ENCODE data around the gene RASSF4. TPM values are rescaled to one million over a fixed set of nuclear protein-coding genes. Genes with fewer than 3 reads are reported as not detected.

The RASSF4 gene
- total and polyA plus RNA-seq, 12 donors: 41.2 to 120 (median 79.9) TPM

DNA sequence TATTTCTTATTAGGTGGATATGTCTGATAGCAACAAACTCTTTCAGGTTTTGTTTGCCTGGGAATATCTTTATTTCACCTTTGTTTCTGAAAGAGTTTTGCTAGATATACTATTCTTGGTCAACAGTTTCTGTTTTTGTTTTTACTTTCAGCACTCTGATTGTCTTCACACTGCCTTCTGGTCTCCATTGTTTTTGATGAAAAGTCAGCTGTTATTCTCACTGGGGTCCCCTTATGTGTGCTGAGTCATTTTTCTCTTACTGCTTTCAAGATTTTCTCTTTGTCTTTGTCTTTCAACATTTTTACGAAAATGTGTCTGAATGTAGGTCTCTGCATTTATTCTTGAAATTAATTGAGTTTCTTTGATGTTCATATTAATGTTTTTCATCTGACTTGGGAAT, 15.2 kb upstream of the RASSF4 start:
- H3K9me3 ChIP-seq: peaks cover 0 to 11% (median 5%) of the 10 kb centered on the region in 11 donors
- H3K4me1 ChIP-seq: peaks cover 6 to 50% (median 32%) of the 10 kb centered on the region in 9 donors
- intact Hi-C loops (cut with DNase I): no loop called here
- TF ChIP-seq, protein P1, sequence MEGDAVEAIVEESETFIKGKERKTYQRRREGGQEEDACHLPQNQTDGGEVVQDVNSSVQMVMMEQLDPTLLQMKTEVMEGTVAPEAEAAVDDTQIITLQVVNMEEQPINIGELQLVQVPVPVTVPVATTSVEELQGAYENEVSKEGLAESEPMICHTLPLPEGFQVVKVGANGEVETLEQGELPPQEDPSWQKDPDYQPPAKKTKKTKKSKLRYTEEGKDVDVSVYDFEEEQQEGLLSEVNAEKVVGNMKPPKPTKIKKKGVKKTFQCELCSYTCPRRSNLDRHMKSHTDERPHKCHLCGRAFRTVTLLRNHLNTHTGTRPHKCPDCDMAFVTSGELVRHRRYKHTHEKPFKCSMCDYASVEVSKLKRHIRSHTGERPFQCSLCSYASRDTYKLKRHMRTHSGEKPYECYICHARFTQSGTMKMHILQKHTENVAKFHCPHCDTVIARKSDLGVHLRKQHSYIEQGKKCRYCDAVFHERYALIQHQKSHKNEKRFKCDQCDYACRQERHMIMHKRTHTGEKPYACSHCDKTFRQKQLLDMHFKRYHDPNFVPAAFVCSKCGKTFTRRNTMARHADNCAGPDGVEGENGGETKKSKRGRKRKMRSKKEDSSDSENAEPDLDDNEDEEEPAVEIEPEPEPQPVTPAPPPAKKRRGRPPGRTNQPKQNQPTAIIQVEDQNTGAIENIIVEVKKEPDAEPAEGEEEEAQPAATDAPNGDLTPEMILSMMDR (IDR thresholded peaks at IDR 0.05): no peak
- no peaks in the 10 kb centered on the region for H3K27me3 ChIP-seq
- no peak for DNase-seq
- H3K4me3 ChIP-seq: no peak overlapping the region
- WGBS, 2 donors: 43 to 92% methylated on average over 1 of the region's 1 CpG
- no peak for ATAC-seq
- no peak overlapping the region for H3K27ac ChIP-seq
- H3K36me3 ChIP-seq: no peaks in the 10 kb centered on the region

DNA sequence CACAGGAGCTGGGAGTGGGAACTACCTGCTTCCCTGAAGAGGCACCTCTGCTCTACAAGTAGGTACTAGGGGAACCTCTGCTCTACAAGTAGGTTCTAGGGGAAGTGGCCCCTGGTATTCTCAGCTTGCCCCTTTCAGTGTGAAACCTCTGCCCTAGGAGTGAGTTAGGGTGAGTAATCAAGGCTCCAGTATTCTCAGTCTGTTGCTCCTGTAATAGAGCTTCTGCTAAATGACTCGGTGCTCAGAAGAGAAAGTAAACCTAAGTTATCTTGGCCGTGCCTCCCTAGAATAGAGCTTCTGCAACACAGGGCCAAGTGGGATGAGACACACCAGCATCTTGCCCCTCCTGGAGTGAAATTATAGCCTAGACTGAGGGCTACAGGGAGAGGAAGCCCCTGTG, 13.4 kb upstream of the RASSF4 start:
- Histone ChIP-seq H3K4me3 (no peak overlapping the region), H3K36me3 (no peaks in the 10 kb centered on the region), H3K27me3 (no peaks in the 10 kb centered on the region), H3K4me1 (peaks cover 9 to 59% (median 43%) of the 10 kb centered on the region in 9 donors), H3K27ac (peak overlapping the region in 5 of 10 donors; percentile 17 to 62 (median 34)), H3K9me3 (peaks cover 0 to 11% (median 5%) of the 10 kb centered on the region in 11 donors)
- intact Hi-C loops (cut with DNase I): no loop called here
- 33 to 38% methylated on average over 2 of the region's 2 CpGs for WGBS, 2 donors
- ATAC-seq (peak in 1 of 8 donors; percentile 47), DNase-seq (no peak)
- TF ChIP-seq, protein P1 (IDR thresholded peaks at IDR 0.05): no peak

DNA sequence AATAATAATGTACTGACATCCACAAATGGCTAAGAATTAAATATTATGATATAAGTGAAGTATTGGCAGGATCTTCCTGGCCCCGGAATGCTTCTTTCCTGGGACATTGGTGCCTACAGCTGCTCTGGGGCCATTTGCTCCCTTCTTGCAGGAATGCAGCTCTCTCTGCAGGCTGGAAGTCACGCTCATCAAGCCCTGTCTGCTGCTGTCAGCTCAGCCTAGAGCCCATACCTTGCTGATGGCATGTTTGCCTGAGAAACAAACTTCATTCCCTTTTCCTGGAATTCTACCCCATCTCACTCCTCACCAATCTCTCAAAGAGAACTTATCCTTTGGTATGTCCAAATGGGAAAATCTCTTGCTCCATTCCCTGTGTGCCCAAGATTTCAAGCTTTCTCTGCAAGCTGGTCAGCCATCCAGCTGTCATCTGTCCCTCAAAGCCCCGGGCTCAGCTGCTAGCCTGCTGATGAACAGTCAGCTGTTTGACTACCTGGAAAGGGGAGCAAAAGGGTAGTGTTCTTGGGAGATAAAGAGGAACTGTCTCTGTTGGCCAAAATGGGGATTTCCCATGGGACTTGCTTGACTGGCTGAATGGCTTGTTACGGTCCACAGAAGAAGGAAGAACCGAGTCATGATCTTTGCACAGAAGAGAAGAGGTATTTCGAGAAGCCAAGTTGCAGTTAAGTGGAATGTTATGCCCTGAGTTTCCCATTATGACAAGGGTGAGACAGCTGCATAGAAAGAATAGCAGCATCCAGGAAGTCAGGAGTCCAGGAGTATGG, 12.0 kb upstream of the RASSF4 start:
- ATAC-seq (peak in 3 of 8 donors; percentile 10 to 23 (median 20)), DNase-seq (no peak)
- Histone ChIP-seq H3K9me3 (peaks cover 0 to 11% (median 5%) of the 10 kb centered on the region in 11 donors), H3K4me1 (peaks cover 9 to 66% (median 51%) of the 10 kb centered on the region in 9 donors), H3K27ac (peak overlapping the region in 2 of 10 donors; percentile 50 to 62), H3K36me3 (no peaks in the 10 kb centered on the region), H3K27me3 (no peaks in the 10 kb centered on the region), H3K4me3 (no peak overlapping the region)
- TF ChIP-seq, protein P1 (IDR thresholded peaks at IDR 0.05): no peak
- 79 to 87% methylated on average over 6 of the region's 6 CpGs for WGBS, 2 donors
- intact Hi-C loops (cut with DNase I): no loop called here

DNA sequence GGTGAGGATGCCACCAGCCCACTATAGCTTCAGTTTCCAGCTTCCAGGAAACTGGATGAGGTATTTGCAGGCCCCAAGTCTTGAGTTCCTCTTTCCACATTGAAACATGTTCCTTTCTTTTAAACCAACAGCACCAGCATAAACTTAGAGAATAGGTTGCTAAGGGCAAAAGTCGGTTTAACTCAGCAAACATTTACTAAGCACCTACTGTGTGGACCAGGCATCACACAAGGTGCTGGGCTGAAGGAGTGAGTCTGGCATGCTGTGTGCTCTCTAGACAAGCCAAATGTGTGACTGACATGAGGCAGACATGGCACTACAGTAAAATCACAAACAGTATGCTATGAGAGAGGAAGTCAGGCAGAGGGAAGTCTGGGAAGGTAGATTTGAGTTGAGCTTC, 11.0 kb upstream of the RASSF4 start:
- Histone ChIP-seq H3K36me3 (peaks cover 0 to 5% (median 0%) of the 10 kb centered on the region in 9 donors), H3K27me3 (no peaks in the 10 kb centered on the region), H3K4me1 (peaks cover 9 to 77% (median 62%) of the 10 kb centered on the region in 9 donors), H3K27ac (peak overlapping the region in 5 of 10 donors; percentile 16 to 72 (median 62)), H3K9me3 (peaks cover 0 to 11% (median 5%) of the 10 kb centered on the region in 11 donors), H3K4me3 (no peak overlapping the region)
- TF ChIP-seq, protein P1 (IDR thresholded peaks at IDR 0.05): no peak
- no peak for DNase-seq
- intact Hi-C loops (cut with DNase I): no loop called here
- WGBS, 2 donors: 32 to 68% methylated on average over 1 of the region's 1 CpG
- ATAC-seq: peak; percentile 53 to 87 (median 80)

All from heart right ventricle (tissue), 16 donors.